PC-9 (cell line): ENCODE results near the gene TDG. TPM values are rescaled to one million over a fixed set of nuclear protein-coding genes. Genes with fewer than 3 reads are reported as not detected.

Experiments used
- BruUV-seq: library from RNA; stranded (reverse); fragments of 400-500 nt; replicated peaks from 2 replicates; lab custom pipeline; 2021; lab: Mats Ljungman, UMichigan
- CTCF ChIA-PET: fragments of 300-600 bp; sonication (Branson Sonifier 250); formaldehyde crosslinking; loops from one replicate; lab custom pipeline; 2022; ENCODE audit warnings: antibody characterized with exemption; lab: Charles Lee
- POLR2A ChIA-PET: fragments of 300-600 bp; sonication (Branson Sonifier 250); formaldehyde crosslinking; loops from one replicate; lab custom pipeline; 2022; ENCODE audit warnings: antibody characterized with exemption; ENCODE audit not compliant: unreplicated experiment; lab: Charles Lee
- DNase-seq, 2 experiments: peaks; one replicate each; pipeline versions ENCODE4 v3.0.0 to v3.0.0-alpha.2; 2015 to 2022; ENCODE audit warnings: mixed read lengths in 1 of 2
- H2AFZ ChIP-seq: fragments of 200-600 bp; sonication (generic); 2 replicates; pipeline ENCODE4 v1.8.1; 2017; ENCODE audit warnings: antibody characterized with exemption
- H3F3A ChIP-seq: fragments of 200-600 bp; sonication (generic); 2 replicates; pipeline ENCODE4 v1.8.1; 2017; ENCODE audit warnings: antibody characterized with exemption, mild to moderate bottlenecking, low read depth; ENCODE audit not compliant: insufficient read depth
- H3K27ac ChIP-seq: fragments of 200-600 bp; sonication (generic); 2 replicates; pipeline ENCODE4 v1.6.1; 2016; ENCODE audit warnings: mixed run types
- H3K27me3 ChIP-seq: fragments of 200-600 bp; sonication (generic); 2 replicates; pipeline ENCODE4 v1.6.1; 2016; ENCODE audit warnings: low read depth, mixed run types; ENCODE audit not compliant: insufficient read depth
- H3K36me3 ChIP-seq: fragments of 200-600 bp; sonication (generic); 2 replicates; pipeline ENCODE4 v1.6.1; 2016; ENCODE audit warnings: low read depth, mixed run types
- H3K4me1 ChIP-seq: fragments of 200-600 bp; sonication (generic); replicated peaks from 2 replicates; pipeline ENCODE4 v1.6.1; 2016; ENCODE audit warnings: mixed run types; ENCODE audit not compliant: insufficient read depth
- H3K4me2 ChIP-seq: fragments of 200-600 bp; sonication (generic); 2 replicates; pipeline ENCODE4 v1.6.1; 2017; ENCODE audit warnings: mixed run types
- H3K4me3 ChIP-seq: fragments of 200-600 bp; sonication (generic); 2 replicates; pipeline ENCODE4 v1.6.1; 2016; ENCODE audit warnings: mixed run types
- H3K79me2 ChIP-seq: fragments of 200-600 bp; sonication (generic); 2 replicates; pipeline ENCODE4 v1.6.1; 2017; ENCODE audit warnings: low read depth, mixed run types
- H3K9me2 ChIP-seq: fragments of 200-600 bp; sonication (generic); 2 replicates; pipeline ENCODE4 v1.8.1; 2017; ENCODE audit warnings: mild to moderate bottlenecking; ENCODE audit not compliant: insufficient read depth
- H3K9me3 ChIP-seq: fragments of 200-600 bp; sonication (generic); 2 replicates; pipeline ENCODE4 v1.8.1; 2016; ENCODE audit warnings: low read depth; ENCODE audit not compliant: insufficient read depth
- H4K20me1 ChIP-seq: fragments of 200-600 bp; sonication (generic); 2 replicates; pipeline ENCODE4 v1.8.1; 2017; ENCODE audit not compliant: insufficient read depth
- EZH2 ChIP-seq: fragments of 200-600 bp; sonication (generic); IDR thresholded peaks from 2 replicates; pipeline ENCODE4 v1.8.0; 2017; ENCODE audit warnings: antibody characterized with exemption, low read depth
- intact Hi-C: fragments of 100-400 bp; cut with micrococcal nuclease; formaldehyde crosslinking; loops from one replicate; pipeline ENCODE4 v1.10.0; 2022; ENCODE audit not compliant: unreplicated experiment
- total RNA-seq: library from RNA; stranded (reverse); gene quantifications from 2 replicates; pipeline ENCODE4 v1.2.3, GENCODE V29; 2021
- TF ChIP-seq, protein P1 (sequence below): fragments of 200-600 bp; sonication (generic); conservative IDR thresholded peaks from 2 replicates; pipeline ENCODE4 v1.6.1; 2017; ENCODE audit warnings: mixed run types, antibody characterized with exemption, mild to moderate bottlenecking, moderate library complexity

Gene TDG
- total RNA-seq, 1 experiment from 2014 or later: 21.0 TPM

- ChIA-PET POLR2A (no interaction called here), CTCF (no interaction called here)
- peaks cover 71% of the 10 kb centered on the region for H3K36me3 ChIP-seq
- no TSS peak for BruUV-seq
- peaks cover 65% of the 10 kb centered on the region for H4K20me1 ChIP-seq
- no peaks in the 10 kb centered on the region for H3K27me3 ChIP-seq
- peaks cover 22% of the 10 kb centered on the region for H3K4me1 ChIP-seq
- no peak for DNase-seq
- H3K4me3 ChIP-seq: peak overlapping the region; percentile 98; the same call in 1 of the 2 replicates
- peaks cover 72% of the 10 kb centered on the region for H3K79me2 ChIP-seq
- peaks cover 44% of the 10 kb centered on the region for H3F3A ChIP-seq
- intact Hi-C loops: loop anchor here (5.0 kb wide), 1 partner anchor 161 kb away; no protein-coding TSS in a partner anchor
- H2AFZ ChIP-seq: no peak overlapping the region
- H3K4me2 ChIP-seq: peak overlapping the region; percentile 97
- H3K9me2 ChIP-seq: no peaks in the 10 kb centered on the region
- H3K27ac ChIP-seq: no peak overlapping the region
- TF ChIP-seq EZH2: no peak
- TF ChIP-seq, protein P1, sequence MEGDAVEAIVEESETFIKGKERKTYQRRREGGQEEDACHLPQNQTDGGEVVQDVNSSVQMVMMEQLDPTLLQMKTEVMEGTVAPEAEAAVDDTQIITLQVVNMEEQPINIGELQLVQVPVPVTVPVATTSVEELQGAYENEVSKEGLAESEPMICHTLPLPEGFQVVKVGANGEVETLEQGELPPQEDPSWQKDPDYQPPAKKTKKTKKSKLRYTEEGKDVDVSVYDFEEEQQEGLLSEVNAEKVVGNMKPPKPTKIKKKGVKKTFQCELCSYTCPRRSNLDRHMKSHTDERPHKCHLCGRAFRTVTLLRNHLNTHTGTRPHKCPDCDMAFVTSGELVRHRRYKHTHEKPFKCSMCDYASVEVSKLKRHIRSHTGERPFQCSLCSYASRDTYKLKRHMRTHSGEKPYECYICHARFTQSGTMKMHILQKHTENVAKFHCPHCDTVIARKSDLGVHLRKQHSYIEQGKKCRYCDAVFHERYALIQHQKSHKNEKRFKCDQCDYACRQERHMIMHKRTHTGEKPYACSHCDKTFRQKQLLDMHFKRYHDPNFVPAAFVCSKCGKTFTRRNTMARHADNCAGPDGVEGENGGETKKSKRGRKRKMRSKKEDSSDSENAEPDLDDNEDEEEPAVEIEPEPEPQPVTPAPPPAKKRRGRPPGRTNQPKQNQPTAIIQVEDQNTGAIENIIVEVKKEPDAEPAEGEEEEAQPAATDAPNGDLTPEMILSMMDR: no peak
- H3K9me3 ChIP-seq: no peaks in the 10 kb centered on the region
Measured at GRCh38 chr12:103933237-103933636, 32.4 kb upstream of the TDG start.

DNA sequence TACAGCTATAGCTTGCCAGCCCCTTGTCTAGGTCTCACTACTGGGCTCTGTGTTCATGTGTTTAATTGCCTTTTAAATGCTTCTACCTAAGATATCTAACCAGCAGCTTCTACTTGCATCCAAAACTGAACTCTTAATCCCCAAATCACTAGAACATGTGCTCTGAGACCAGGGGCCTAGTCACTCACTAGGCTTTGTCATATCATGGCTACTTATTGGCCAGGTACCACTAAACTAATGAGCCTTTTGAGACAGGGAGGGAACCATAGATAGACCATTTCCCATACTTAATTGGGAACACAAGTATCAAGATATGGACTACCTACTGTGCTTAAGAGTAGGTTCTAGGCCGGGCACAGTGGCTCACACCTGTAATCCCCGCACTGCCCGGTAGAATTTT is 29.0 kb upstream of the TDG start:
- DNase-seq: no peak
- H3K9me3 ChIP-seq: no peaks in the 10 kb centered on the region
- no peak overlapping the region for H3K4me3 ChIP-seq
- H3K27ac ChIP-seq: no peak overlapping the region
- TF ChIP-seq, protein P1: no peak
- TF ChIP-seq EZH2: no peak
- peaks cover 19% of the 10 kb centered on the region for H3K4me1 ChIP-seq
- H2AFZ ChIP-seq: no peak overlapping the region
- intact Hi-C loops: no loop called here
- peaks cover 92% of the 10 kb centered on the region for H3K36me3 ChIP-seq
- H3F3A ChIP-seq: peaks cover 62% of the 10 kb centered on the region
- H4K20me1 ChIP-seq: peaks cover 70% of the 10 kb centered on the region
- H3K27me3 ChIP-seq: no peaks in the 10 kb centered on the region
- peaks cover 62% of the 10 kb centered on the region for H3K79me2 ChIP-seq
- no peaks in the 10 kb centered on the region for H3K9me2 ChIP-seq
- no peak overlapping the region for H3K4me2 ChIP-seq
- CTCF ChIA-PET: no interaction called here
- BruUV-seq: no TSS peak
- POLR2A ChIA-PET: no interaction called here

DNA sequence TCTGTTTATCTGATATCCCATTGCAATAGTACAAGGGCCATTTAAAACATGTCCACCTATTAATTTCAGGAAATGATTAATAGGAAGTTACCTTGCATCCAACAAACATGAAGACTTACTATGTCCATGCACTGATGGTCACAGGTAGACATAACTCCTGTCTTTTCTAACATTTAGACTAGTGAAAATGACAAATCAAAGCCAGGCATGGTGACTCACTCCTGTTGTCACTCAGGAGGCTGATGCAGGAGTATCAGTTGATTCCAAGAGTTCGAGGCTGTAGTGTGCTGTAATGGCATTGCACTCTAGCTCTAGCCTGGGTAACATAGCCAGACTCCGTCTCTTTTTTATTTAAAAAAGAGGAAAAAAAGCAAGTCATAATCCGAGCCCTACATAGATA is 20.7 kb upstream of the TDG start:
- H3K4me3 ChIP-seq: no peak overlapping the region
- H3K9me3 ChIP-seq: no peaks in the 10 kb centered on the region
- peak in 1 of 2 experiments; percentile 32 for DNase-seq
- POLR2A ChIA-PET: no interaction called here
- no peaks in the 10 kb centered on the region for H3K79me2 ChIP-seq
- no peak overlapping the region for H2AFZ ChIP-seq
- peaks cover 98% of the 10 kb centered on the region for H3F3A ChIP-seq
- TF ChIP-seq, protein P1: no peak
- TF ChIP-seq EZH2: no peak
- H3K4me1 ChIP-seq: no peaks in the 10 kb centered on the region
- H3K27ac ChIP-seq: no peak overlapping the region
- BruUV-seq: no TSS peak
- CTCF ChIA-PET: no interaction called here
- H3K36me3 ChIP-seq: peaks cover 76% of the 10 kb centered on the region
- H3K9me2 ChIP-seq: no peaks in the 10 kb centered on the region
- no peaks in the 10 kb centered on the region for H3K27me3 ChIP-seq
- H4K20me1 ChIP-seq: peaks cover 27% of the 10 kb centered on the region
- intact Hi-C loops: loop anchor here (10.0 kb wide), 1 partner anchor 1200 kb away; no protein-coding TSS in a partner anchor
- no peak overlapping the region for H3K4me2 ChIP-seq
